Peyer's patch (tissue), 4 donors: Measurements from ENCODE around the gene NRXN3. TPM values are rescaled to one million over a fixed set of nuclear protein-coding genes. Genes with fewer than 3 reads are reported as not detected.

Source experiments
- DNase-seq, 3 donors: peaks; one replicate each; pipeline ENCODE4 v3.0.0-alpha.2; 2017 to 2019
- H3K27ac ChIP-seq, 4 donors: fragments of 200-600 bp; sonication (generic); one replicate each; pipeline ENCODE4 v1.5.1; 2016 to 2019
- H3K27me3 ChIP-seq, 2 donors: fragments of 200-600 bp; sonication (generic); one replicate each; pipeline ENCODE4 v1.5.1; 2019
- H3K36me3 ChIP-seq, 3 donors: fragments of 200-600 bp; sonication (generic); one replicate each; pipeline ENCODE4 v1.5.1; 2016 to 2019
- H3K4me1 ChIP-seq, 4 donors: fragments of 200-600 bp; sonication (generic); one replicate each; pipeline ENCODE4 v1.5.1; 2016 to 2019
- H3K4me3 ChIP-seq, 4 donors: fragments of 200-600 bp; sonication (generic); 1 replicate in 3 of 4; 2 replicates in 1 of 4; pipeline ENCODE4 v1.5.1; 2016 to 2019; ENCODE audit warnings: mild to moderate bottlenecking in 1 of 4
- H3K9me3 ChIP-seq, 4 donors: fragments of 200-600 bp; sonication (generic); one replicate each; pipeline ENCODE4 v1.5.1; 2016 to 2019; ENCODE audit warnings: mild to moderate bottlenecking in 1 of 4
- POLR2A ChIP-seq, 2 donors: fragments of 450-650 bp; IDR thresholded peaks; one replicate each; pipeline ENCODE4 v1.5.1; 2017; ENCODE audit warnings: antibody characterized with exemption in 2 of 2, mild to moderate bottlenecking in 2 of 2, moderate library complexity in 2 of 2
- total RNA-seq, 4 donors: library from RNA; depleted of rRNA; stranded (reverse); fragments of >200 nt; gene quantifications; one replicate each; pipeline ENCODE4 v1.1.0, GENCODE V29; 2016
- TF ChIP-seq, protein P1 (sequence below), 6 experiments: fragments of 450-650 bp in 4 of 6; fragments of 200-600 bp in 2 of 6; sonication (generic) in 1 of 6; IDR thresholded peaks; one replicate each; pipeline ENCODE4 v1.5.1; 2017 to 2019; ENCODE audit warnings: antibody characterized with exemption in 6 of 6, mild to moderate bottlenecking in 3 of 6, moderate library complexity in 1 of 6

NRXN3 gene
- total RNA-seq, 4 donors from 2014 or later, result 1.6 to 10.2 (median 4.4) TPM

DNA sequence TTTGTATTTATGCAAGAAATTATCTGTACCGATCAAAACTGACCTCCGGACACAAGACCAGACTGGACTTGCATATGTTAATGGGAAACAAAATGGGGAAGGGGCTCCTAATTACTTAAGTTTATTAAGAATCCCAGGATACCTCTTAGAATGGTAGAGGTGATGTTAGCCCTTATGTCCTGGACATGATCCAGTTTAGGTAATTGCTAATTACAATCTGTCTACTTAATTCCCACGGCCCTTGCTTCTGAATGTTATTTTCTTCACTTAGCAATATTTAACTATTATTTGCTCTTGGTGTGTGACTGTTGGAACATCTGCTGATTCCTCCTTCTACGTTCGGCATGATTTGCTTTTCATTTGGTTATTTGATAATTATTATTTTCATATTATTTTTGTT is 1397.1 kb downstream of the NRXN3 start:
- H3K4me3 ChIP-seq, result no peak overlapping the region
- no peaks in the 10 kb centered on the region for H3K36me3 ChIP-seq

DNA sequence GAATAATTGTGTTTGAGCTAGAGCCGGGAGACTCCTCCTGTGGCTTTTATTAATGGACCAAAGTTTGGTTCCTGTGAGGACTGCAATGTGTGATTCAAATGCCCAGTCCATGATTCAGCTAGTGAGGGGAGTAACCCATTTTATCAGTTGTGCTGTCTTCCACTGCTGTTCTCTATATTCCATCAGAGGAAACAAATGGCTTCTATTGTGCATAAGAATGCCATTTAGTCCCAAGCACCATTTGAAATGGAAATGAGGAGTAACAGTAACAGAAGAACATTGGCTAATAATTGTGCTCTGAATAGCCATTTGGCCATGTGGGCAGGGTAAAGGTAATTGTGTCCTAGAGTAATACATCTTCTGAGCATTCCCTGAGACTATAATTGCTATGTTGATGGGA is 1398.4 kb downstream of the NRXN3 start:
- Histone ChIP-seq H3K4me3 (no peak overlapping the region), H3K9me3 (no peaks in the 10 kb centered on the region), H3K36me3 (no peaks in the 10 kb centered on the region), H3K4me1 (no peaks in the 10 kb centered on the region), H3K27me3 (no peaks in the 10 kb centered on the region), H3K27ac (no peak overlapping the region)
- no peak for DNase-seq
- TF ChIP-seq, protein P1, sequence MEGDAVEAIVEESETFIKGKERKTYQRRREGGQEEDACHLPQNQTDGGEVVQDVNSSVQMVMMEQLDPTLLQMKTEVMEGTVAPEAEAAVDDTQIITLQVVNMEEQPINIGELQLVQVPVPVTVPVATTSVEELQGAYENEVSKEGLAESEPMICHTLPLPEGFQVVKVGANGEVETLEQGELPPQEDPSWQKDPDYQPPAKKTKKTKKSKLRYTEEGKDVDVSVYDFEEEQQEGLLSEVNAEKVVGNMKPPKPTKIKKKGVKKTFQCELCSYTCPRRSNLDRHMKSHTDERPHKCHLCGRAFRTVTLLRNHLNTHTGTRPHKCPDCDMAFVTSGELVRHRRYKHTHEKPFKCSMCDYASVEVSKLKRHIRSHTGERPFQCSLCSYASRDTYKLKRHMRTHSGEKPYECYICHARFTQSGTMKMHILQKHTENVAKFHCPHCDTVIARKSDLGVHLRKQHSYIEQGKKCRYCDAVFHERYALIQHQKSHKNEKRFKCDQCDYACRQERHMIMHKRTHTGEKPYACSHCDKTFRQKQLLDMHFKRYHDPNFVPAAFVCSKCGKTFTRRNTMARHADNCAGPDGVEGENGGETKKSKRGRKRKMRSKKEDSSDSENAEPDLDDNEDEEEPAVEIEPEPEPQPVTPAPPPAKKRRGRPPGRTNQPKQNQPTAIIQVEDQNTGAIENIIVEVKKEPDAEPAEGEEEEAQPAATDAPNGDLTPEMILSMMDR (IDR thresholded peaks at IDR 0.05), result no peak
- TF ChIP-seq POLR2A (IDR thresholded peaks at IDR 0.05), result no peak

More for the DNA sequence above, 1397.1 kb downstream of the NRXN3 start:
- H3K4me1 ChIP-seq, result no peaks in the 10 kb centered on the region
- no peaks in the 10 kb centered on the region for H3K27me3 ChIP-seq
- no peaks in the 10 kb centered on the region for H3K9me3 ChIP-seq
- no peak for DNase-seq
- no peak overlapping the region for H3K27ac ChIP-seq
- TF ChIP-seq, protein P1 (IDR thresholded peaks at IDR 0.05), result no peak

DNA sequence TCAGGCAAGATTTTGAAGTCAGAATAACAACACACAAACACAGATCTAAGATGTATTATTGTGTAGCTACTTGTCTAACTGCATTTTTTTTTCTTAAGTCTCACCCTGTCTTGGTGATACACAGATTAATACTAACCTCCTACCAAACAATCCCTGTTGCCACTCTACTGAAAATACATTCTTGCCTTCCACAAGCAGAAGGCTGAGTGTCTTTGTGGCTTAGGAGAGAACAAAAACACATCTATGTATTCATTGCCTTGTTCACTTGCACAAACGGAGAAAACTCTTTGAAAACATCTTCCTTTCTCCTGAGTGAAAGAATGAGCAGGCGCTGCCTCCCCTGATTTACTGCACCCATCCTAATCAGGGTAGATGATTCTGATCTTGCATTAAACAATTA is 1398.9 kb downstream of the NRXN3 start:
- no peaks in the 10 kb centered on the region for H3K9me3 ChIP-seq
- no peak for TF ChIP-seq POLR2A (IDR thresholded peaks at IDR 0.05)
- TF ChIP-seq, protein P1 (IDR thresholded peaks at IDR 0.05), result no peak
- no peak overlapping the region for H3K27ac ChIP-seq
- no peak overlapping the region for H3K4me3 ChIP-seq
- H3K27me3 ChIP-seq, result no peaks in the 10 kb centered on the region
- no peaks in the 10 kb centered on the region for H3K4me1 ChIP-seq
- no peaks in the 10 kb centered on the region for H3K36me3 ChIP-seq
- no peak for DNase-seq

DNA sequence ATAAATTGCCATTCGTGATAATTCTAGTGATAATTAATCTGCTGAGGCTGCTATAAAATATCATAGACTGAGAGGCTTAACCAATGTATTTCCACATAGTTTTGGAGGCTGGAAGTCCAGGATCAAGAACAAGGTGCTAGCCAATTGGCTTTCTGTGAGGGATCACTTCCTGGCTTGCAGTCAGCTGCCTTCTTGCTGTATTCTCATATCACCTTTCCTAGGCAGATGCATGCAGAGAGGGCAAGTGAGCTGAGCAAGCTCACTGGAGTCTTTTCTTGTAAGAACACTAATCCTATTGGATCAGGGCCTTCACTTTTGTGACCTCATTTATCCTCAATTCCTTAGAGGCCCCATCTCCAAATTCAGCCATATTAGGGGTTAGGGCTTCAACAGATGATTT is 1400.5 kb downstream of the NRXN3 start:
- H3K36me3 ChIP-seq, result no peaks in the 10 kb centered on the region
- no peaks in the 10 kb centered on the region for H3K4me1 ChIP-seq
- TF ChIP-seq POLR2A (IDR thresholded peaks at IDR 0.05), result no peak
- TF ChIP-seq, protein P1 (IDR thresholded peaks at IDR 0.05), result no peak
- H3K9me3 ChIP-seq, result no peaks in the 10 kb centered on the region
- no peaks in the 10 kb centered on the region for H3K27me3 ChIP-seq
- no peak overlapping the region for H3K4me3 ChIP-seq
- DNase-seq, result no peak
- H3K27ac ChIP-seq, result no peak overlapping the region

DNA sequence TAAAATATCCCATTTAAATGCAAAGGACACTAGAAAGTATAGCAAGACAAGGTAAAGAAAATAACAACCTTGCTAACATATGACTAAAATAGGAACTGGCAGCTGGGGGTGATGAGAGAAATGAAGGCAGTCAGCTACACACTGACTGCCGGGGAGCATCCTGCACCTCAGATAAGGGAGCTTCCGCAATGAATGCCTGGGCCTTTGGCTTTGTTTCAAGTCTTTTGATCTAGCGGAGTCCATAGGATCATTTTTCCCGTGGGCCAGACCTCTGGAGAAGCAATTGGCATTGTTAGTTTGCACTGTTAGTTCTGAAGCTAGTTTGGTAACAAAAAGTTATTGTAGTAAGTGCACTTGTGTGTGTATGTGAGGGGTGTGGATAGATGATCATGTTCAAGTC is 1401.2 kb downstream of the NRXN3 start:
- Histone ChIP-seq H3K27ac (no peak overlapping the region), H3K4me3 (no peak overlapping the region), H3K4me1 (no peaks in the 10 kb centered on the region), H3K9me3 (no peaks in the 10 kb centered on the region), H3K27me3 (no peaks in the 10 kb centered on the region), H3K36me3 (no peaks in the 10 kb centered on the region)
- TF ChIP-seq, protein P1 (IDR thresholded peaks at IDR 0.05), result no peak
- no peak for TF ChIP-seq POLR2A (IDR thresholded peaks at IDR 0.05)
- no peak for DNase-seq

DNA sequence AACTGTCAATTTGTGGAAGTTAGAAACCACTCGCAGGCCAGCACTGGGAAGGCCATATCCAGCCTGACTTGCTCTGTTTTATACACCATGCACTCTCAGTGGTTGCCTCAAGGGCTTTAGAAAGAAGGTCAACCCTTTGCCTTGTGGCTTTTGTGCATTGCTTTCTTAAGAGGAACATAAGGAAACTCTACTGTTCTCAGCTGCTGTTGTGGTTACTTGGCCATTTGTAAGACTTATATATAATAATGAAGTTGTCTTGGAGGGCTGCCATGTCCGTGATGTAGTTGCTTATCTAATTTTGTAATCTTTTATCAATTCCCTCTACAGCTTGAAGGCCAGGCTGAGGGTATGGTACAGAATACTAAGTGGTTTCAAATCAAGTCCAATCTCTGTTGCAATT is 1403.3 kb downstream of the NRXN3 start:
- Histone ChIP-seq H3K36me3 (no peaks in the 10 kb centered on the region), H3K4me1 (no peaks in the 10 kb centered on the region), H3K9me3 (no peaks in the 10 kb centered on the region), H3K27me3 (no peaks in the 10 kb centered on the region), H3K4me3 (no peak overlapping the region), H3K27ac (no peak overlapping the region)
- no peak for DNase-seq
- no peak for TF ChIP-seq POLR2A (IDR thresholded peaks at IDR 0.05)
- TF ChIP-seq, protein P1 (IDR thresholded peaks at IDR 0.05), result no peak
